Osteoblast (primary cell): ENCODE data around the gene MDM1. TPM values are rescaled to one million over a fixed set of nuclear protein-coding genes. Genes with fewer than 3 reads are reported as not detected.

Experiments used
- DNase-seq: peaks from one replicate; pipeline ENCODE4 v3.0.0; 2011; ENCODE audit warnings: low spot score, mixed read lengths; ENCODE audit not compliant: insufficient read length; ENCODE audit errors: missing footprints
- H2AFZ ChIP-seq: 2 replicates; pipeline ENCODE4 v1.6.0; 2011; ENCODE audit warnings: mild to moderate bottlenecking, low read length
- H3K27ac ChIP-seq: 2 replicates; pipeline ENCODE4 v1.5.1; 2011; ENCODE audit warnings: mild to moderate bottlenecking, low read depth, low read length, moderate library complexity
- H3K27me3 ChIP-seq: 2 replicates; pipeline ENCODE4 v1.6.0; 2012; ENCODE audit warnings: mild to moderate bottlenecking, control low read depth, inconsistent platforms, low read length, moderate library complexity; ENCODE audit not compliant: insufficient read depth
- H3K36me3 ChIP-seq: 2 replicates; pipeline ENCODE4 v1.5.1; 2011; ENCODE audit warnings: mild to moderate bottlenecking, low read length, control low read depth, moderate library complexity; ENCODE audit not compliant: insufficient read depth
- H3K4me1 ChIP-seq: 2 replicates; pipeline ENCODE4 v1.5.1; 2011; ENCODE audit warnings: mild to moderate bottlenecking, low read length, control low read depth, moderate library complexity; ENCODE audit not compliant: insufficient read depth
- H3K4me2 ChIP-seq: 2 replicates; pipeline ENCODE4 v1.6.0; 2011; ENCODE audit warnings: mild to moderate bottlenecking, low read length; ENCODE audit not compliant: insufficient read depth
- H3K4me3 ChIP-seq: fragments of 200-600 bp; sonication (generic); 3 replicates; pipeline ENCODE4 v1.5.1; 2012; ENCODE audit warnings: mild to moderate bottlenecking, low read length, inconsistent platforms; ENCODE audit not compliant: insufficient read depth
- H3K79me2 ChIP-seq: 2 replicates; pipeline ENCODE4 v1.6.0; 2012; ENCODE audit warnings: mild to moderate bottlenecking, low read length, control low read depth, inconsistent platforms; ENCODE audit not compliant: insufficient read depth
- H3K9me3 ChIP-seq: 2 replicates; pipeline ENCODE4 v1.5.1; 2011; ENCODE audit warnings: low read depth, low read length, control low read depth
- H4K20me1 ChIP-seq: 2 replicates; pipeline ENCODE4 v1.6.0; 2012; ENCODE audit warnings: mild to moderate bottlenecking, low read length, control low read depth; ENCODE audit not compliant: insufficient read depth
- total RNA-seq: library from RNA; depleted of rRNA; stranded (reverse); fragments of >200 nt; gene quantifications from 2 replicates; pipeline ENCODE4 v1.2.3, GENCODE V29; 2012
- TF ChIP-seq, protein P1 (sequence below): IDR thresholded peaks from 2 replicates; pipeline ENCODE4 v1.5.1; 2011; ENCODE audit warnings: mild to moderate bottlenecking, low read depth, low read length, moderate library complexity; ENCODE audit errors: extremely low read depth

MDM1 gene
- total RNA-seq, 1 donor: 28.2 TPM

DNA sequence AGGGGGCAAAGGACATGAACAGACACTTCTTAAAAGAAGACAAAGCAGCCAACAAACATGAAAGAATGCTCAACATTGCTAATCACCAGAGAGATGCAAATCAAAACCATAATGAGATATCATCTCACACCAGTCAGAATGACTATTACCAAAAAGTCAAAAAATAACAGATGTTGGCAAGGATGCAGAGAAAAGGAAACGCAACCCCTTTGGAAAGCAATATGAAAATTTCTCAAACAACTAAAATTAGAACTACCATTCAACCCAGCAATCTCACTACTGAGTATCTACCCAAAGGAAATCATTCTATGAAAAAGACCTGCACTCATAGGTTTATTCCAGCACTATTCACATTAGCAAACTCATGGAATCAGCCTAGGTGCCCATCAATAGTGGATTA lies 25.6 kb downstream of the MDM1 start:
- no peak for DNase-seq
- TF ChIP-seq, protein P1, sequence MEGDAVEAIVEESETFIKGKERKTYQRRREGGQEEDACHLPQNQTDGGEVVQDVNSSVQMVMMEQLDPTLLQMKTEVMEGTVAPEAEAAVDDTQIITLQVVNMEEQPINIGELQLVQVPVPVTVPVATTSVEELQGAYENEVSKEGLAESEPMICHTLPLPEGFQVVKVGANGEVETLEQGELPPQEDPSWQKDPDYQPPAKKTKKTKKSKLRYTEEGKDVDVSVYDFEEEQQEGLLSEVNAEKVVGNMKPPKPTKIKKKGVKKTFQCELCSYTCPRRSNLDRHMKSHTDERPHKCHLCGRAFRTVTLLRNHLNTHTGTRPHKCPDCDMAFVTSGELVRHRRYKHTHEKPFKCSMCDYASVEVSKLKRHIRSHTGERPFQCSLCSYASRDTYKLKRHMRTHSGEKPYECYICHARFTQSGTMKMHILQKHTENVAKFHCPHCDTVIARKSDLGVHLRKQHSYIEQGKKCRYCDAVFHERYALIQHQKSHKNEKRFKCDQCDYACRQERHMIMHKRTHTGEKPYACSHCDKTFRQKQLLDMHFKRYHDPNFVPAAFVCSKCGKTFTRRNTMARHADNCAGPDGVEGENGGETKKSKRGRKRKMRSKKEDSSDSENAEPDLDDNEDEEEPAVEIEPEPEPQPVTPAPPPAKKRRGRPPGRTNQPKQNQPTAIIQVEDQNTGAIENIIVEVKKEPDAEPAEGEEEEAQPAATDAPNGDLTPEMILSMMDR: no peak
- Histone ChIP-seq H3K27ac (no peak overlapping the region), H3K9me3 (no peaks in the 10 kb centered on the region), H3K4me3 (no peak overlapping the region), H2AFZ (no peak overlapping the region), H3K79me2 (no peaks in the 10 kb centered on the region), H3K36me3 (peaks cover 20% of the 10 kb centered on the region), H3K4me2 (no peak overlapping the region), H4K20me1 (no peaks in the 10 kb centered on the region), H3K4me1 (peaks cover 22% of the 10 kb centered on the region), H3K27me3 (no peaks in the 10 kb centered on the region)

DNA sequence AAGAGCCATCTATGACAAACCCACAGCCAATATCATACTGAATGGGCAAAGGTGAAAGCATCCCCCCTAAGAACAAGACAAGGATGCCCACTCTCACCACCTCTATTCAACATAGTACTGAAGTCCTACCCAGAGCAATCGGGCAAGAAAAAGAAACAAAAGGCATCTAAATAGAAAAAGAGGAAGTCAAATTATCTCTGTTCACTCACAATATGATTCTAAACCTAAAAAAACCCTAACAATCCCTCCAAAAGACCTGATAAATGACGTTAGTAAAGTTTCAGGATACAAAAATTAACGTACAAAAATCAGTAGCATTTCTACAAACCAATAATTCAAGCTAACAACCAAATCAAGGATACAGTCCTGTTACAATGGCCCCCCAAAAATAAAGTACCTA lies 26.9 kb downstream of the MDM1 start:
- H3K4me1 ChIP-seq: peaks cover 18% of the 10 kb centered on the region
- no peak overlapping the region for H3K27ac ChIP-seq
- H4K20me1 ChIP-seq: no peaks in the 10 kb centered on the region
- H3K36me3 ChIP-seq: peaks cover 15% of the 10 kb centered on the region
- H3K27me3 ChIP-seq: no peaks in the 10 kb centered on the region
- no peak for DNase-seq
- no peak overlapping the region for H3K4me2 ChIP-seq
- TF ChIP-seq, protein P1: no peak
- no peak overlapping the region for H2AFZ ChIP-seq
- no peak overlapping the region for H3K4me3 ChIP-seq
- no peaks in the 10 kb centered on the region for H3K9me3 ChIP-seq
- no peaks in the 10 kb centered on the region for H3K79me2 ChIP-seq

DNA sequence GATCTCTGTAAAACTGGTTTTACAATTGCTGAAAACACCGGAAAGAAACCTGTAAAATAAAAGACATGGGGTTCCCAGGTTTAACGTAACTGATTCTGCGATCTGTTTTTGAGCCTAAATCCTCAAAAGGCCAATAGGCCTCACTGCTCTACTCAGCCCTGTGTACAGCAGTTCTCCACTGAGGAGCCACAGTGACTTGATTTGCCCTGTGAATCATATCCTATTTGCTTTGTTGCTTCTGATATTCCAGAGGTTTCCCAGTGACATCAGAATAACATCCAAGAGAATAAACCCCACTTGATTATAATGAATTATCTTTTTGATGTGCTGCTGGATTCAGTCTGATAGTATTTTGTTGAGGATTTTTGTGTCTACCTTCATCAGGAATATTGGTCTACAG lies 27.5 kb downstream of the MDM1 start:
- Histone ChIP-seq H3K36me3 (peaks cover 12% of the 10 kb centered on the region), H3K4me3 (no peak overlapping the region), H3K27me3 (no peaks in the 10 kb centered on the region), H2AFZ (no peak overlapping the region), H3K79me2 (no peaks in the 10 kb centered on the region), H3K9me3 (no peaks in the 10 kb centered on the region), H3K27ac (no peak overlapping the region), H3K4me2 (no peak overlapping the region), H4K20me1 (no peaks in the 10 kb centered on the region), H3K4me1 (peaks cover 11% of the 10 kb centered on the region)
- no peak for DNase-seq
- TF ChIP-seq, protein P1: no peak

DNA sequence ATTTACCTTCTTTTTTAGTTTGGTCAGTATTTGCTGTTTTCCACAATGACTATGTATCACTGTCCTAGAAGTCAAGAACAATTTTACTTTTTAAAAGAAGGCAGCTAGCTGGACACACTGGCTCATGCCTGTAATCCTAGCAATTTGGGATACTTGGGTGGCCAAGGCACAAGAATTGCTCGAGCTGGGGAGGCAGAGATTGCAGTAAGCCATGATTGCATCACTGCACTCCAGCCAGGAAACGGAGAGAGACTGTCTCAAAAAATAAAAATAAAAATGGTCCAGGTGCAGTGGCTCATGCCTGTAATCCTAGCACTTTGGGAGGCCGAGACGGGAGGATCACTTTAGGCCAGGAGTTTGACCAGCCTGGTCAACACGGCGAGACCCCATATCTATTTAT lies 28.3 kb downstream of the MDM1 start:
- Histone ChIP-seq H3K9me3 (no peaks in the 10 kb centered on the region), H4K20me1 (no peaks in the 10 kb centered on the region), H3K79me2 (no peaks in the 10 kb centered on the region), H3K27ac (peak overlapping the region; percentile 6), H3K27me3 (no peaks in the 10 kb centered on the region), H3K36me3 (peaks cover 10% of the 10 kb centered on the region), H3K4me2 (no peak overlapping the region), H3K4me3 (no peak overlapping the region), H3K4me1 (peaks cover 11% of the 10 kb centered on the region), H2AFZ (no peak overlapping the region)
- DNase-seq: no peak
- TF ChIP-seq, protein P1: no peak
